Measurements from ENCODE around the gene HS3ST4.

DNA sequence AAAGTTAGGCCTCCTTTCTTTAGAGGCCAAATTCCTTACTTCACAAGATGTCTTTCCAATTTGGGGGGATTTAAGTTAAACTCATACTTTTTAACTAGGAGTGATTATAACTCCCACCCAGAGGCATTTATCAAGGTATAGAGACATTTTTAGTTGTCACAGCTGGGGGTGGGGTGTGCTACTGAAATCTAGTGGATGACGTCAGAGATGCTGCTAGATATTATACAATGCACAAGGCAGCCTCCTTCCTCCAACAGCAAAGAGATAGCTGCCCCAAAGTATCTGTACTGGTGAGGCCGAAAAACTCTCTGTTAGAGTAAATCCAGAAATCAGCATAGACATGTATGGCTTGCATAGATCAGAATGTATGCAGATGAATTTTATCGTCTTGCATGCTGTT, 324.0 kb downstream of the HS3ST4 start:
- TF ChIP-seq CTCF (IDR thresholded peaks at IDR 0.05) (no peak), POLR2A (IDR thresholded peaks at IDR 0.05) (no peak)

Measured in thyroid gland (tissue), 4 donors.